Panc1 (cell line): Measurements from ENCODE around the gene FAF1.
"Not testable (repeated sequence)": the region's sequence is repeated elsewhere in the genome, so short reads cannot be mapped to it uniquely, and the experiment has no call there.

ENCODE experiments used
- POLR2AphosphoS5 ChIP-seq: IDR thresholded peaks from 2 replicates; pipeline ENCODE4 v1.6.1; 2012; ENCODE audit warnings: mild to moderate bottlenecking, low read depth, low read length, moderate library complexity
- SIN3A ChIP-seq: IDR thresholded peaks from 2 replicates; pipeline ENCODE4 v1.6.1; 2012; ENCODE audit warnings: low read depth, mild to moderate bottlenecking, low read length, moderate library complexity, borderline replicate concordance; ENCODE audit not compliant: insufficient read depth
- TCF7L2 ChIP-seq: IDR thresholded peaks from 2 replicates; pipeline ENCODE4 v1.6.1; 2011; ENCODE audit warnings: mild to moderate bottlenecking, low read depth, low read length, inconsistent platforms
- TF ChIP-seq, protein P1 (sequence below): fragments of 450-650 bp; IDR thresholded peaks from 2 replicates; pipeline ENCODE4 v1.5.1; 2017; ENCODE audit warnings: mild to moderate bottlenecking

DNA sequence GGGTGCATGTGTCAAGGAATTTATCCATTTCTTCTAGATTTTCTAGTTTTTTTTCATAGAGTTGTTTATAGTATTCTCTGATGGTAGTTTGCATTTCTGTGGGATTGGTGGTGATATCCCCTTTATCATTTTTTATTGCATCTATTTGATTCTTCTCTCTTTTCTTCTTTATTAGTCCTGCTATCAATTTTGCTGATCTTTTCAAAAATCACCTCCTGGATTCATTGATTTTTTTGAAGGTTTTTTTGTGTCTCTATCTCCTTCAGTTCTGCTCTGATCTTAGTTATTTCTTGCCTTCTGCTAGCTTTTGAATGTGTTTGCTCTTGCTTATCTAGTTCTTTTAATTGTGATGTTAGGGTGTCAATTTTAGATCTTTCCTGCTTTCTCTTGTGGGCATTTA, 52.5 kb downstream of the FAF1 start:
- TF ChIP-seq, protein P1, sequence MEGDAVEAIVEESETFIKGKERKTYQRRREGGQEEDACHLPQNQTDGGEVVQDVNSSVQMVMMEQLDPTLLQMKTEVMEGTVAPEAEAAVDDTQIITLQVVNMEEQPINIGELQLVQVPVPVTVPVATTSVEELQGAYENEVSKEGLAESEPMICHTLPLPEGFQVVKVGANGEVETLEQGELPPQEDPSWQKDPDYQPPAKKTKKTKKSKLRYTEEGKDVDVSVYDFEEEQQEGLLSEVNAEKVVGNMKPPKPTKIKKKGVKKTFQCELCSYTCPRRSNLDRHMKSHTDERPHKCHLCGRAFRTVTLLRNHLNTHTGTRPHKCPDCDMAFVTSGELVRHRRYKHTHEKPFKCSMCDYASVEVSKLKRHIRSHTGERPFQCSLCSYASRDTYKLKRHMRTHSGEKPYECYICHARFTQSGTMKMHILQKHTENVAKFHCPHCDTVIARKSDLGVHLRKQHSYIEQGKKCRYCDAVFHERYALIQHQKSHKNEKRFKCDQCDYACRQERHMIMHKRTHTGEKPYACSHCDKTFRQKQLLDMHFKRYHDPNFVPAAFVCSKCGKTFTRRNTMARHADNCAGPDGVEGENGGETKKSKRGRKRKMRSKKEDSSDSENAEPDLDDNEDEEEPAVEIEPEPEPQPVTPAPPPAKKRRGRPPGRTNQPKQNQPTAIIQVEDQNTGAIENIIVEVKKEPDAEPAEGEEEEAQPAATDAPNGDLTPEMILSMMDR: not testable (repeated sequence)
- not testable (repeated sequence) for TF ChIP-seq TCF7L2, POLR2AphosphoS5, SIN3A
